ENCODE data around the gene DENND6A. TPM values are rescaled to one million over a fixed set of nuclear protein-coding genes. Genes with fewer than 3 reads are reported as not detected.

Gene DENND6A
- total and polyA plus RNA-seq, 2 of the 8 experiments (the other 6 are each of a cell fraction or from before 2014, with no cell fraction given), result 7.8 to 14.8 TPM

DNA sequence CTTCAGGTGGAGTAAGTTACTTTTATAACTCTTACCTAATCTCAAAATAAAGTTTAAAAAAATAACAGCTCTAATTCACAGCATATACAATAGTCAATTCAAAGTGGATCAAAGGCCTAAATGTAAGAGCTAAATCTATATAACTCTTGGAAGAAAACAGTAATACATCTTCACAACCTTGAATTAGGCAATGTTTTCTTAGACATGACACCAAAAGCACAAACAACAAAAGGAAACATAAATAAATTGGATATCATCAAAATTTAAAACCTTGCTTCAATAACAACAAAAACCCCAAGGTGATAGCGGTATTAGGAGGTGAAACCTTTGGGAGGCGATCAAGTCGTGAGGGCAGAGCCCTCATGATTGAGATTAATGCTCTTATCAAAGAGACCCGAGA is 12.8 kb downstream of the DENND6A start:
- Histone ChIP-seq H2BK15ac (ENCODE audit: low read length) (no peak overlapping the region), H4K8ac (ENCODE audit: extremely low read depth, insufficient read depth, low read length) (no peak overlapping the region), H3K14ac (ENCODE audit: insufficient read length) (no peak overlapping the region), H3K9me3 (ENCODE audit: insufficient read depth in 2 of 2, low read depth in 1 of 2, low read length in 1 of 2) (no peaks in the 10 kb centered on the region), H3K4ac (replicated peaks; ENCODE audit: insufficient read length, low read depth, low read length) (no peak overlapping the region), H2BK5ac (ENCODE audit: low read depth, low read length) (no peak overlapping the region), H3K4me1 (replicated peaks in 1 of 4; ENCODE audit: control insufficient read depth in 3 of 4, insufficient read depth in 4 of 4, low read length in 3 of 4) (no peaks in the 10 kb centered on the region), H3K27ac (ENCODE audit: low read depth, low read length) (no peak overlapping the region), H3K9ac (replicated peaks in 1 of 4; ENCODE audit: extremely low read depth in 1 of 4, low read depth in 3 of 4, low read length in 3 of 4) (no peak overlapping the region), H3K79me2 (ENCODE audit: control insufficient read depth in 1 of 2, insufficient read depth in 2 of 2, low read length in 2 of 2) (peaks cover 0 to 27% of the 10 kb centered on the region in 2 experiments; a peak in 2 of 4 replicates), H2BK12ac (ENCODE audit: low read depth, low read length) (no peak overlapping the region), H4K5ac (ENCODE audit: insufficient read length, low read depth, low read length) (no peak overlapping the region), H2BK120ac (replicated peaks; ENCODE audit: low read depth, low read length) (no peak overlapping the region), H3K4me3 (ENCODE audit: extremely low read depth in 1 of 4, insufficient read depth in 2 of 4, low read depth in 3 of 4, low read length in 4 of 4) (no peak overlapping the region), H3K56ac (replicated peaks; ENCODE audit: insufficient read length, low read depth, low read length) (no peak overlapping the region), H2AFZ (ENCODE audit: low read length) (no peak overlapping the region), H3K36me3 (ENCODE audit: control insufficient read depth in 2 of 4, insufficient read depth in 4 of 4, low read length in 3 of 4) (peaks cover 0 to 3% (median 0%) of the 10 kb centered on the region in 4 experiments; a peak in 1 of 8 replicates), H3K27me3 (replicated peaks in 1 of 4; ENCODE audit: control insufficient read depth in 3 of 4, extremely low read depth in 1 of 4, insufficient read depth in 3 of 4, low read length in 3 of 4) (no peaks in the 10 kb centered on the region), H2AK5ac (ENCODE audit: low read depth, low read length) (no peak overlapping the region), H3K23ac (ENCODE audit: insufficient read length) (no peak overlapping the region), H3K23me2 (ENCODE audit: low read depth, low read length) (no peaks in the 10 kb centered on the region), H4K91ac (replicated peaks; ENCODE audit: insufficient read length, low read length) (no peak overlapping the region), H4K20me1 (replicated peaks in 1 of 2; ENCODE audit: control insufficient read depth in 1 of 2, insufficient read depth in 2 of 2, low read length in 2 of 2) (peaks cover 0 to 1% of the 10 kb centered on the region in 2 experiments), H3K4me2 (ENCODE audit: insufficient read depth in 1 of 2, low read depth in 2 of 2, low read length in 2 of 2) (no peak overlapping the region), H3K18ac (ENCODE audit: extremely low read depth, low read length) (no peak overlapping the region), H3K79me1 (ENCODE audit: low read depth, low read length) (no peaks in the 10 kb centered on the region), H2BK20ac (ENCODE audit: low read length) (no peak overlapping the region)
- ChIA-PET CTCF (ENCODE audit: partially characterized antibody) (interaction anchor here (1.2 kb wide), 1 partner anchor 29 kb away, joined by 3 read pairs; no protein-coding TSS in a partner anchor), POLR2A (ENCODE audit: partially characterized antibody) (no interaction called here)
- TF ChIP-seq POU5F1 (IDR thresholded peaks at IDR 0.05; ENCODE audit: low read depth, low read length) (no peak), SRF (IDR thresholded peaks at IDR 0.05; ENCODE audit: low read depth, low read length) (no peak), CTBP2 (IDR thresholded peaks at IDR 0.05; ENCODE audit: borderline replicate concordance, insufficient read depth, insufficient read length, low read length) (no peak), CREB1 (IDR thresholded peaks at IDR 0.05) (no peak), KDM4A (IDR thresholded peaks at IDR 0.05; ENCODE audit: low read depth, low read length, severe bottlenecking) (no peak), CBX5 (IDR thresholded peaks at IDR 0.05; ENCODE audit: low read depth, low read length) (no peak), SIRT6 (IDR thresholded peaks at IDR 0.05; ENCODE audit: low read length) (no peak), TCF12 (IDR thresholded peaks at IDR 0.05; ENCODE audit: low read depth, low read length) (no peak), YY1 (IDR thresholded peaks at IDR 0.05; ENCODE audit: low read depth, low read length) (no peak), EZH2 (IDR thresholded peaks at IDR 0.05; ENCODE audit: low read depth, low read length, severe bottlenecking) (no peak)
- FAIRE-seq (no peak), DNase-seq (ENCODE audit: low read depth in 1 of 2, low spot score in 2 of 2) (no peak)
- WGBS, 2 experiments (ENCODE audit: extremely low coverage in 1 of 2, insufficient coverage in 1 of 2, insufficient read length in 1 of 2, insufficient replicate concordance in 2 of 2, low coverage in 1 of 2, low lambda C conversion rate in 2 of 2, missing lambda C conversion rate in 1 of 2), result 90% methylated on average over 4 of the region's 4 CpGs; no CpG with 5 or more reads in 1 of the 2 experiments
